Glutamatergic neuron (in vitro differentiated cells): ENCODE data around the gene LMF1. TPM values are rescaled to one million over a fixed set of nuclear protein-coding genes. Genes with fewer than 3 reads are reported as not detected.
"Not testable (repeated sequence)": the region's sequence is repeated elsewhere in the genome, so short reads cannot be mapped to it uniquely, and the experiment has no call there.

Experiments
- DNase-seq: peaks from one replicate; pipeline ENCODE4 v3.0.0; 2022
- H3K27ac Mint-ChIP-seq: one replicate; pipeline ENCODE4 v1.8.0; 2020; ENCODE audit warnings: mild to moderate bottlenecking, mixed read lengths, inconsistent platforms; ENCODE audit not compliant: unreplicated experiment
- H3K27me3 Mint-ChIP-seq: one replicate; pipeline ENCODE4 v1.8.0; 2020; ENCODE audit warnings: mild to moderate bottlenecking, moderate library complexity, mixed read lengths, inconsistent platforms; ENCODE audit not compliant: unreplicated experiment
- H3K36me3 Mint-ChIP-seq: one replicate; pipeline ENCODE4 v1.8.0; 2020; ENCODE audit warnings: mild to moderate bottlenecking, mixed read lengths, inconsistent platforms; ENCODE audit not compliant: unreplicated experiment
- H3K4me1 Mint-ChIP-seq: one replicate; pipeline ENCODE4 v1.8.0; 2020; ENCODE audit warnings: mild to moderate bottlenecking, low read depth, mixed read lengths, inconsistent platforms; ENCODE audit not compliant: unreplicated experiment
- H3K4me3 Mint-ChIP-seq: one replicate; pipeline ENCODE4 v1.8.0; 2020; ENCODE audit warnings: mild to moderate bottlenecking, mixed read lengths, inconsistent platforms; ENCODE audit not compliant: unreplicated experiment
- H3K9me3 Mint-ChIP-seq: one replicate; pipeline ENCODE4 v1.8.0; 2020; ENCODE audit warnings: mild to moderate bottlenecking, moderate library complexity, mixed read lengths, inconsistent platforms; ENCODE audit not compliant: unreplicated experiment
- total RNA-seq: library from RNA; stranded (reverse); fragmentation: NEBNext Ultra II Directional; extraction: Animal tissue kit (Norgen Biotek cat#: 25700); gene quantifications from one replicate; pipeline ENCODE4 v1.2.1, GENCODE V29; 2021; ENCODE audit not compliant: unreplicated experiment
- TF ChIP-seq, protein P1 (sequence below): fragments of 200-600 bp; sonication (generic); IDR thresholded peaks from one replicate; pipeline ENCODE4 v1.5.0; 2021; ENCODE audit not compliant: partially characterized antibody, unreplicated experiment

The LMF1 gene
- total RNA-seq, 1 donor from 2014 or later = 17.4 TPM

DNA sequence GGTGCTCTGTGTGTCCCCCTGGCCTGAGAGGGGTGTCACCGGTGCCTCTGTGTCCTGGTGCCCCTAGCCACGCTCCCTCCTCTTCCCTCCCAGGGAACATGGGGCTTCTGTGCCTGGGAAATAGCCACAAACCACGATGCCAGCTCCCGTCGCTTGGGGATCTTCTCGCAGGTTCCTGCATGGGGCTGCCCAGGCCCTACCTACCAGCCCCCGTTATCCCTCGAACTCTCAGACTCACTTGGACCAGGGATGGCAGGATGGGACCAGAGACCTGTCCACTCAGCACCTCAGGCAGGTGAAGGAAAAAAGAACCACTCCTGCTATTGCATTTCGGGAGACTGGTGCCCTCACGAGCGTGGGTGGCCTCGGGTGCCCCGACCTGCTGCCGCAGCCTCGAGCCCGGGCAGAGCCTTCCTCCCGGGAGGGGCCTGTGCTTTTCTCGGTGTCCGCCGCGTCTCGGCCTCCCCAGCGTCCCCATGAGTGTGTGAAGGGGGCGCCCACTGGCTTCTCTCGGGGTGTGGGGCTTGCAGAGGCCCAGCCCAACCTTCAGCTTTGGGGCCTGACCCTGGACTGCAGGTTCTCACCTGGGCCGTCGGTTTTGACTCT is 129.2 kb downstream of the LMF1 start:
- H3K27me3 Mint-ChIP-seq = peaks cover 6% of the 10 kb centered on the region
- TF ChIP-seq, protein P1, sequence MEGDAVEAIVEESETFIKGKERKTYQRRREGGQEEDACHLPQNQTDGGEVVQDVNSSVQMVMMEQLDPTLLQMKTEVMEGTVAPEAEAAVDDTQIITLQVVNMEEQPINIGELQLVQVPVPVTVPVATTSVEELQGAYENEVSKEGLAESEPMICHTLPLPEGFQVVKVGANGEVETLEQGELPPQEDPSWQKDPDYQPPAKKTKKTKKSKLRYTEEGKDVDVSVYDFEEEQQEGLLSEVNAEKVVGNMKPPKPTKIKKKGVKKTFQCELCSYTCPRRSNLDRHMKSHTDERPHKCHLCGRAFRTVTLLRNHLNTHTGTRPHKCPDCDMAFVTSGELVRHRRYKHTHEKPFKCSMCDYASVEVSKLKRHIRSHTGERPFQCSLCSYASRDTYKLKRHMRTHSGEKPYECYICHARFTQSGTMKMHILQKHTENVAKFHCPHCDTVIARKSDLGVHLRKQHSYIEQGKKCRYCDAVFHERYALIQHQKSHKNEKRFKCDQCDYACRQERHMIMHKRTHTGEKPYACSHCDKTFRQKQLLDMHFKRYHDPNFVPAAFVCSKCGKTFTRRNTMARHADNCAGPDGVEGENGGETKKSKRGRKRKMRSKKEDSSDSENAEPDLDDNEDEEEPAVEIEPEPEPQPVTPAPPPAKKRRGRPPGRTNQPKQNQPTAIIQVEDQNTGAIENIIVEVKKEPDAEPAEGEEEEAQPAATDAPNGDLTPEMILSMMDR = no peak
- H3K36me3 Mint-ChIP-seq = peaks cover 16% of the 10 kb centered on the region
- DNase-seq = no peak
- H3K4me1 Mint-ChIP-seq = peaks cover 1% of the 10 kb centered on the region
- no peak overlapping the region for H3K4me3 Mint-ChIP-seq
- H3K27ac Mint-ChIP-seq = no peak overlapping the region
- peaks cover 17% of the 10 kb centered on the region for H3K9me3 Mint-ChIP-seq

DNA sequence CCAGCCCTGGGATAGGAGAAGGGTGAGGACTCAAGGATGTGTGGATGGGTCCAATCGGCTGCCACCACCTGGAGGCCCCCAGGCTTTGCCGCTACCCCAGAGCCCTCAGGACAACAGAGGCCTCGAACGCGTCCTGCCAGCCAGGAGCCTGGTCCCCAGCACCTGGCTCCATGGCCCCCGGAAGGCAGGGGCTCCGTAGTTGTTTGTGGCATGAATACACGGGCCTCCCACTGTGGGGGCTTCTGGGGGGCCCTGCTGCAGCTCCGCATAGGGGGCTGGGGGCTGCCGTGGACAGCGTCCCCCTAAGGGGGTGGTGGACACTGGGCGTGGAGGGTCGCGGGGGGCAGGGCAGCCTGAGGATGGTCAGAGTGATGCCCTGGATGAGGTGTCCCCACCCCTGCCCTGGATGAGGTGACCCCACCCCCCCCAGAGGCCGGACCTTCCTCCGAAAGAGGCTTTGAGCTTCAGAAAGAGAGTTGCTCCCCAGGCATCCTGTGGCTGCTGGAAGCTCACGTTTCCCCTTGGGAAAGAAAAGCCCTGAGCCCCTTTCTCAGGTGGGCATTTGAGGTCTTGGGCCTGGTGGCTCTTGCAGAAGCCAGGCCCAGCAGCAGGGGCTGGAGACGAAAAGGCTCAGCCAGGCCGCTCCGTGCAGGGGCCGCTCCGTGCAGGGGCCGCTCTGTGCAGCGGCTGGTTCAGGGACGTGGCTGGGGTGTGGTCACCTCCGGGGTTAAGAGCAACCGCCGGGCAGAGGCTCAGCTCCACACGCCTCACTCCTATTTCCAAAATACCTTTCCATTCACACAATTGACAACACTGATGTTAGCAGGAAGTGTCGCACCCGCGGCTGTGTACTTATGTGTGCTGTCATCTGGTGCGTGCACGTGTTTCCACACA is 130.0 kb downstream of the LMF1 start:
- DNase-seq = no peak
- H3K36me3 Mint-ChIP-seq = peaks cover 19% of the 10 kb centered on the region
- TF ChIP-seq, protein P1 = no peak
- peaks cover 4% of the 10 kb centered on the region for H3K27me3 Mint-ChIP-seq
- peaks cover 1% of the 10 kb centered on the region for H3K4me1 Mint-ChIP-seq
- H3K4me3 Mint-ChIP-seq = no peak overlapping the region
- H3K9me3 Mint-ChIP-seq = peaks cover 19% of the 10 kb centered on the region
- no peak overlapping the region for H3K27ac Mint-ChIP-seq

DNA sequence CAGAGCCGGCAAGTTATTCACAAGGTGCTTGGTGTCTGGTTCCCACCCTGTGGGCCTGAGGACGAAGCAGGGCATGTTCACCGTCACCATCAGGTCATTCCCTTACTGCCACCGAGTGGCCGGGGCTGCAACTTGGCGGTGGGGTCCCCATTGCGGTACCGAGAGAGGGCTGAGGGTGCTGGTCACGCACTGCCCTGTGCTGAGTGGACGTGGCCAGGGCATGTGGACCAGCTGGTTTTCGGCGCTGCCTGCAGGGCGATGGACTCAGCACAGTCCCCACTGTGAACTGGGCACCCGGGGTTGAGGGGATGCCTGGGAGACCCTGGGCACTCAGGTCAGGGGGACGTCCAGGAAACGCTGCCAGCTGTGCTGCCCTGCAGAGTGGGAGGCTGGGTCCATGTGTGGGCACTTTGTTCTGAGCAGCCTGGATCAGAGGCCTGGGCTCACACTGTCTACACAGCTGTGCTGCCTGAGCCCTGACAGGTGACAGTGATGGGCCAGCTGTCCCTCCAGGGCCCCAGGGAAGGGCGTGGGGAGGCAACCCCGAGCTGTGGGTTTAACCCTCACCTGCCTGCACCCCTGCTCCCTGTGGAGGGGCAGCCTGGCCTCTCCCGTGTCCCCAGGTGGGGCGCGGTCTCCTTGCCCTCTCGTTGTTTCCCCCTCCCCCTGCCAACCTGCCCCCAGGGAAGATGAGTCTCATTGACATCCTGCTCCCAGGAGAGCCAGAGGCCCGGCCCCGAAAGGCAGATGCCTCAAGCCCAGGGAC is 131.0 kb downstream of the LMF1 start:
- no peak overlapping the region for H3K4me3 Mint-ChIP-seq
- H3K36me3 Mint-ChIP-seq = peaks cover 15% of the 10 kb centered on the region
- peaks cover 19% of the 10 kb centered on the region for H3K9me3 Mint-ChIP-seq
- TF ChIP-seq, protein P1 = no peak
- peaks cover 4% of the 10 kb centered on the region for H3K27me3 Mint-ChIP-seq
- no peak overlapping the region for H3K27ac Mint-ChIP-seq
- DNase-seq = no peak
- peaks cover 1% of the 10 kb centered on the region for H3K4me1 Mint-ChIP-seq

DNA sequence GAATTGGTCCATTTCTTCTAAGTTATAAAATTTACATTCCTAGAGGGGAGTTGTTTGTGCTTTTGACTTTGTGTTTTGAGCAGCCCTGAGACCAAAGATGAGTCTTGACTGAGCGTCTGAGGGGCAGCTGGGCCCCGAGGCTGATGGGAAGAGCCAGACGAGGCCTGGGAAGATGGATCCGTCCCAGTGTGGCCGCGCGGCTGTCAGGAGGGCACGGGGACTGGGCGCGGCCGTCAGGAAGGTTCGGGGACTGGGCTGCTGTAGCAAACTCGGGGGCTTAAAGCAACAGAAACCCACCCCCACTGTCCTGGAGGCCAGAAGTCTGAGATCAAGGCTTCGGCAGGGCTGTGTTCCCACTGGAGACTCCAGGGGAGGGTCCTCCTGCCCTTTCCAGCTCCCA is 132.0 kb downstream of the LMF1 start:
- Mint-ChIP-seq H3K27me3 (no peaks in the 10 kb centered on the region), H3K9me3 (peaks cover 25% of the 10 kb centered on the region), H3K27ac (no peak overlapping the region), H3K36me3 (peaks cover 20% of the 10 kb centered on the region), H3K4me3 (peak overlapping the region; percentile 30), H3K4me1 (peaks cover 1% of the 10 kb centered on the region)
- TF ChIP-seq, protein P1 = no peak
- DNase-seq = no peak

DNA sequence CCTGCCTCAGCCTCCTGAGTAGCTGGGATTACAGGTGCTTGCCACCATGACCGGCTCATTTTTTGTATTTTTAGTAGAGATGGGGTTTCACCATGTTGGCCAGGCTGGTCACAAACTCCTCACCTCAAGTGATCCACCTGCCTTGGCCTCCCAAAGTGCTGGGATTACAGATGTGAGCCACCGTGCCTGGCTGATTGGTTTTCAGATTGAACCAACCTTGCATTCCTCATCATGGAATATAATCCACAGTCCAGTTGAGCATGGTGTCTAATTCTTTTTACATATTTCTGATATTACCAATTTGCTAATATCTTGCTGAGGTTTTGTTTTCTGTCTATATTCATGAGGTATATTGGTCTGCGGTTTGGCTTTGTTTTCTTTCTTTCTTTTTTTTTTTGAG is 134.0 kb downstream of the LMF1 start:
- H3K27me3 Mint-ChIP-seq, H3K27ac Mint-ChIP-seq, H3K4me3 Mint-ChIP-seq, DNase-seq, H3K4me1 Mint-ChIP-seq: not testable (repeated sequence)
- H3K36me3 Mint-ChIP-seq = peaks cover 20% of the 10 kb centered on the region
- H3K9me3 Mint-ChIP-seq = peaks cover 20% of the 10 kb centered on the region
